Measurements from ENCODE around the gene DUXB. TPM values are rescaled to one million over a fixed set of nuclear protein-coding genes. Genes with fewer than 3 reads are reported as not detected.

The DUXB gene
- total RNA-seq, 4 donors from 2014 or later = not detected

DNA sequence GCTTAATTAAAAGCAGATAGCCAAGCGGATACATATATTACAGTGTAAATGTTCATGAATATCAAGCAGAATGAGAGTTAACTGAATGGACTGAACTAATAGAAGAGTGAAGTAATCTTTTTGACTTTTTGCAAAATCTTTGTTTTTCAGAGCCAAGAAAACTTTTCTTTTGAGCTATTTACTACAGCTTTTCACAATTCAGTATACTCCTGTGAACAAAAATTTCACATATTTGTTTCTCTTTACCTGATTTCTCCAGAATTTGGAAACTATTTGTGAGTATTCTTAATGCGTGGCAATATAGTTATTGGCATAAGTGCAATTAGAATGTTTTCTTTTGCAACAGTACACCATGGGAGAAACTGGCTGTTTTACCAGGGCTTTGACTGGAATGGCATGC is 9.1 kb upstream of the DUXB start:
- 90 to 100% methylated on average over 2 of the region's 2 CpGs for WGBS, 2 donors (ENCODE audit: low coverage in 1 of 2)
- H3K9me3 ChIP-seq = peaks cover 5 to 10% of the 10 kb centered on the region in 2 donors
- TF ChIP-seq POLR2A (IDR thresholded peaks at IDR 0.05) (no peak), EP300 (IDR thresholded peaks at IDR 0.05; ENCODE audit: low read depth) (no peak), POLR2AphosphoS5 (IDR thresholded peaks at IDR 0.05) (no peak)
- TF ChIP-seq, protein P1, sequence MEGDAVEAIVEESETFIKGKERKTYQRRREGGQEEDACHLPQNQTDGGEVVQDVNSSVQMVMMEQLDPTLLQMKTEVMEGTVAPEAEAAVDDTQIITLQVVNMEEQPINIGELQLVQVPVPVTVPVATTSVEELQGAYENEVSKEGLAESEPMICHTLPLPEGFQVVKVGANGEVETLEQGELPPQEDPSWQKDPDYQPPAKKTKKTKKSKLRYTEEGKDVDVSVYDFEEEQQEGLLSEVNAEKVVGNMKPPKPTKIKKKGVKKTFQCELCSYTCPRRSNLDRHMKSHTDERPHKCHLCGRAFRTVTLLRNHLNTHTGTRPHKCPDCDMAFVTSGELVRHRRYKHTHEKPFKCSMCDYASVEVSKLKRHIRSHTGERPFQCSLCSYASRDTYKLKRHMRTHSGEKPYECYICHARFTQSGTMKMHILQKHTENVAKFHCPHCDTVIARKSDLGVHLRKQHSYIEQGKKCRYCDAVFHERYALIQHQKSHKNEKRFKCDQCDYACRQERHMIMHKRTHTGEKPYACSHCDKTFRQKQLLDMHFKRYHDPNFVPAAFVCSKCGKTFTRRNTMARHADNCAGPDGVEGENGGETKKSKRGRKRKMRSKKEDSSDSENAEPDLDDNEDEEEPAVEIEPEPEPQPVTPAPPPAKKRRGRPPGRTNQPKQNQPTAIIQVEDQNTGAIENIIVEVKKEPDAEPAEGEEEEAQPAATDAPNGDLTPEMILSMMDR (IDR thresholded peaks at IDR 0.05) = no peak
- H3K27ac ChIP-seq = no peak overlapping the region
- no peaks in the 10 kb centered on the region for H3K4me1 ChIP-seq
- in situ Hi-C loops (cut with MboI; ENCODE audit: low pct_ligation_motif_present in 1 of 4, low pct_unique_long_range_greater_than_20kb in 1 of 4, low sequenced_read_pairs in 3 of 4) = no loop called here
- intact Hi-C loops (cut with DNase I; ENCODE audit: low total_unique reads) = no loop called here
- no peak for DNase-seq
- H3K4me3 ChIP-seq = no peak overlapping the region
- H3K36me3 ChIP-seq = no peaks in the 10 kb centered on the region
- H3K27me3 ChIP-seq = no peaks in the 10 kb centered on the region

- Histone ChIP-seq H3K4me3 (no peak overlapping the region), H3K36me3 (no peaks in the 10 kb centered on the region), H3K9me3 (no peaks in the 10 kb centered on the region), H3K27me3 (no peaks in the 10 kb centered on the region), H3K27ac (no peak overlapping the region), H3K4me1 (no peaks in the 10 kb centered on the region)
- TF ChIP-seq POLR2A (IDR thresholded peaks at IDR 0.05) = no peak
- TF ChIP-seq, protein P1 (IDR thresholded peaks at IDR 0.05) = no peak
- TF ChIP-seq POLR2AphosphoS5 (IDR thresholded peaks at IDR 0.05) = no peak
- no peak for TF ChIP-seq EP300 (IDR thresholded peaks at IDR 0.05; ENCODE audit: low read depth)
- WGBS, 2 donors (ENCODE audit: low coverage in 1 of 2) = 86 to 87% methylated on average over 2 to 4 of the region's 4 CpGs
- intact Hi-C loops (cut with DNase I; ENCODE audit: low total_unique reads) (no loop called here), in situ Hi-C loops (cut with MboI; ENCODE audit: low pct_ligation_motif_present in 1 of 4, low pct_unique_long_range_greater_than_20kb in 1 of 4, low sequenced_read_pairs in 3 of 4) (no loop called here)
- DNase-seq = no peak
Measured at GRCh38 chr16:75703306-75703705, 2.0 kb upstream of the DUXB start.

DNA sequence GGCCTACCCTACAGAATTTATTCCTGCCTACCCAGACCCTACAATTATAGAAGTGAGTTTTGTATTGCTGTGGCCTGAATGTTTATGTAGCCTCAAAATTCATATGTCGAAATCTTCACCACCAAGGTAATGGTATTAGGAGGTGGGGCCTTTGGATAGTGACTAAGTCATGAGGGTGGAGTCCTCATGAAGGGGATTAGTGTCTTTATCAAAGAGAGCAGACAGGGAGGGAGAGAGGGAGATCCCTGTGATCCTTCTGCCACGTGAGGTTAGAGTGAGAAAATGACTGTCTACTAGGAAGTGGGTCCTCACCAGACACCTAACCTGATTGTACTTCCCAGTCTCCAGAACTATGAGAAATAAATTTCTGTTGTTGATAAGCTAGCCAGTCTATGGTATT is 981 bp upstream of the DUXB start:
- no peak for DNase-seq
- H3K27ac ChIP-seq = no peak overlapping the region
- 62 to 83% methylated on average over 1 to 2 of the region's 2 CpGs for WGBS, 2 donors (ENCODE audit: low coverage in 1 of 2)
- H3K9me3 ChIP-seq = no peaks in the 10 kb centered on the region
- no peaks in the 10 kb centered on the region for H3K4me1 ChIP-seq
- in situ Hi-C loops (cut with MboI; ENCODE audit: low pct_ligation_motif_present in 1 of 4, low pct_unique_long_range_greater_than_20kb in 1 of 4, low sequenced_read_pairs in 3 of 4) (no loop called here), intact Hi-C loops (cut with DNase I; ENCODE audit: low total_unique reads) (no loop called here)
- H3K27me3 ChIP-seq = no peaks in the 10 kb centered on the region
- H3K36me3 ChIP-seq = no peaks in the 10 kb centered on the region
- TF ChIP-seq POLR2AphosphoS5 (IDR thresholded peaks at IDR 0.05) (no peak), POLR2A (IDR thresholded peaks at IDR 0.05) (no peak), EP300 (IDR thresholded peaks at IDR 0.05; ENCODE audit: low read depth) (no peak)
- TF ChIP-seq, protein P1 (IDR thresholded peaks at IDR 0.05) = no peak
- no peak overlapping the region for H3K4me3 ChIP-seq

DNA sequence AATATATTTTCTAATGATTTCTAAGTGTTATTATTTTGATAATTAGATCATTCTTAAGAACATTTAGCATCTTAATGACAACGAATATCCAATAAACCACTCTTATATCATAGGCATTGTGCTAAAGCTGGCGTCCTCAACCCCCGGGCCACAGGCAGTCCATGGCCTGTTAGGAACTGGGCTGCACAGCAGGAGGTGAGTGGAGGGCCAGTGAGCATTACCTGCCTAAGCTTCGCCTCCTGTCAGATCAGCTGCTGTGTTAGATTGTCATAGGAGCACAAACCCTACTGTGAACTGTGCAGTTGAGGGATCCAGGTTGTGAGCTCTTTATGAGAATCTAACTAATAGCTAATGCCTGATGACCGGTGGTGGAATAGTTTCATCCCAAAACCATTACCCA is 3.7 kb downstream of the DUXB start:
- intact Hi-C loops (cut with DNase I; ENCODE audit: low total_unique reads) (no loop called here), in situ Hi-C loops (cut with MboI; ENCODE audit: low pct_ligation_motif_present in 1 of 4, low pct_unique_long_range_greater_than_20kb in 1 of 4, low sequenced_read_pairs in 3 of 4) (no loop called here)
- TF ChIP-seq, protein P1 (IDR thresholded peaks at IDR 0.05) = no peak
- no peak for TF ChIP-seq POLR2AphosphoS5 (IDR thresholded peaks at IDR 0.05)
- TF ChIP-seq POLR2A (IDR thresholded peaks at IDR 0.05) = no peak
- H3K27ac ChIP-seq = no peak overlapping the region
- H3K36me3 ChIP-seq = no peaks in the 10 kb centered on the region
- no peaks in the 10 kb centered on the region for H3K4me1 ChIP-seq
- H3K9me3 ChIP-seq = no peaks in the 10 kb centered on the region
- DNase-seq = no peak
- no peak overlapping the region for H3K4me3 ChIP-seq
- 91% methylated on average over 5 of the region's 5 CpGs; no CpG with 5 or more reads in 1 of the 2 donors for WGBS, 2 donors (ENCODE audit: low coverage in 1 of 2)
- no peaks in the 10 kb centered on the region for H3K27me3 ChIP-seq

Data from transverse colon (tissue), 4 donors.